Stimulated activated CD4-positive, alpha-beta T cell treated with anti-CD3 and anti-CD28 coated beads, Interleukin-2, amount 100 ng/mL, for 24 hours (primary cell): ENCODE measurements around the gene CFAP141.
"Not testable (repeated sequence)": the region's sequence is repeated elsewhere in the genome, so short reads cannot be mapped to it uniquely, and the experiment has no call there.

Experiments used
- DNase-seq, 2 donors: peaks; one replicate each; pipeline ENCODE4 v3.0.0-alpha.2; 2020

The CFAP141 gene

GRCh38 chr1:154206196-154206595 lies at the start of gene CFAP141:
Gene CFAP141, minus strand, starts transcription at chr1:154206333. Its CDS starts 26 bp downstream, at chr1:154206307.
- DNase-seq, result no peak

DNA sequence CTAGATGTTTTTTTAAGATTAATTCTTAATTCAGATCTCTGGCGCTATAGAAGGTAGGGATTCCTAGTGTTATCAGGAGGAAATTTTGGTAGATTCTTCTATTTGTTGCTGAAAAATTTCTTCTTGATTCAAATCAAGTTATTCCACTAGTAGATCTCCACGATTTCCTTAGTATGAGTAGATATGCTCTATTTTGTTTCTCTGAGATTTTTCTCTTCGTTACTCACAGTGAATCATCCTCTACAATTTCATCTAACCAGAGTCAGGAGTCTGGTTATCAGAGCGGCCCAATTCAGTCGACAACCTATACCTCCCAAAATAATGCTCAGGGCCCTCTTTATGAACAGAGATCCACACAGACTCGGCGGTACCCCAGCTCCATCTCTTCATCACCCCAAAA lies 47.5 kb upstream of the CFAP141 start:
- no peak for DNase-seq

GRCh38 chr1:154241703-154242351 lies 35.7 kb upstream of the CFAP141 start:
- no peak for DNase-seq

DNA sequence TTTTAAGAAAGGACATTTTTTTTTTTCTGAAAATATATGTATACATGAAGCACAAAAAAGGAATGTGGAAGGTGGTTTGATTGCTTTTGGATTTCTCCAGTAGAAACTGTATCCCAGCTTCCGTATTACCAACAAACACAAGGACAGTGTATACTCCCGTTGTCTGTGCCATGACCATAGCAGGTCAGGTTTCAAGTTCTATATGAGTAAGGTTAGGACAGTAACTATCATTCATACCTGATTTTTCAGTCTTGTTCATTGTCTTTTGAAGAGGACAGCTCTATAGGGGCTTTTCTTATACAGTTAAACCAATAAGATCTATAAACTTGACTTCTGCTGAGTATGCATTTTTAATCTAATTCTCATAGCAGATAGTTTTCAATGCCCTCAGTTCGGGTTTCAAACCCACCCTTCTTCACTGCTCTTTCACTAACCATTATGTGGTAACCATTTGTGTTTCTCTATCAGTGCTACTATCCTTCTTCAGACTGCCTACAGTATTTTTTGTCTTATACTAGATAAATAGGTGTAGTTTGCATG lies 34.2 kb upstream of the CFAP141 start:
- DNase-seq, result no peak

GRCh38 chr1:154239491-154239890 lies 33.4 kb upstream of the CFAP141 start:
- DNase-seq, result no peak

GRCh38 chr1:154237880-154238506 lies 31.9 kb upstream of the CFAP141 start:
- no peak for DNase-seq

- no peak for DNase-seq
Measured at GRCh38 chr1:154237435-154237834, 31.3 kb upstream of the CFAP141 start.

DNA sequence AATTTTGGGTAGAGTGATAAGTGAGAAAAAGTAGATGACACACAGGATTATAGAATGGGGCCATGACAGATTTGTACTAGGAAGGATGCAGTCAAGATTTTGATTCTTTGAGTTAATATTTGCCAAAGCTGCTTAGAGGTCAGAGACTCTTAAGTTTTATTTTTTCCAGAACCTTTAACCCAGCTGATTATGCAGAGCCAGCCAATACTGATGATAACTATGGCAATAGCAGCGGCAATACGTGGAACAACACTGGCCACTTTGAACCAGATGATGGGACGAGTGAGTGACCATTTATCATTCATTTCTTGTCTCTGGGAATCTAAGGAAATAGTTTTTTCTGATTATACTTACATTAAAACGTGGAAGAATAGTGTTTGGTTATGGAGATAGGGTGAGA lies 30.7 kb upstream of the CFAP141 start:
- no peak for DNase-seq

GRCh38 chr1:154233127-154233526 lies 27.0 kb upstream of the CFAP141 start:
- not testable (repeated sequence) for DNase-seq

- DNase-seq, result not testable (repeated sequence)
Measured at GRCh38 chr1:154231112-154231511, 25.0 kb upstream of the CFAP141 start.

DNA sequence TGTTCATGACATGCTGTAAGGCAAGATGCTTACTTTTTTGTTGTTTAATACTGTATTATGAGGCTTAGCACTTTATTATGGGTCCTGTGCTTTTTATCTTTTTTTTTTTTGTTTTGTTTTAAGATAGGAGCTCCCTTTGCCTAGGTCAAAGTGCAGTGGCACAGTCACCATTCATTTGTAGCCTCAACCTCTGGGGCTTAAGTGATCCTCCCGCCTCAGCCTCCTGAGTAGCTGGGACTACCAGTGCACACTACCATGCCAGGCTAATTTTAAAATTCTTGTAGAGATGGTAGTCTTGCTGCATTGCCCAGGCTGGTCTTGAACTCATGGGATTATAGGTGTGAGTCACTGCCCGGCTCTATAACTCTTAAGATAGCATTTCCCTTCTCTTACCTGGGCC lies 19.2 kb upstream of the CFAP141 start:
- DNase-seq, result no peak

GRCh38 chr1:154223621-154224020 lies 17.5 kb upstream of the CFAP141 start:
- DNase-seq, result no peak

DNA sequence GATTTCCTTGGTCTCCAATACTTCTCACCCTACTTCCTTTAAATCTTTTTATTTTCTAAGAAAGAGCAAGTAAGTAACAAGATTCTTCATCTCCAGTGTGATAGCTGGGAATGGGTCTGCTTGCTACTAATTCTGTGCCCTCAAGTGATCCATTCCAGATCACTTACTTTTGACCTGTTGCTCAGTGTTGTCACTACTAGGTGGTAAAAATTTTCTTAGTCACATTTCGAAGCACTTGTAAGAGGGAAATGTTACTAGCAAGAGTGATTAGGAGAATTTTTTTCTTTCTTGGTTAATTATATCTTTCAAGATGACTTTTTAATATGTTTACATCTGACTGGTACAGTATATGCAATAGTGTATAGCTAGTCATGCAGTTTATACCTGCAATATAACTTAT lies 16.8 kb upstream of the CFAP141 start:
- no peak for DNase-seq

- no peak for DNase-seq
Measured at GRCh38 chr1:154222518-154222917, 16.4 kb upstream of the CFAP141 start.

GRCh38 chr1:154221278-154222001 lies 15.3 kb upstream of the CFAP141 start:
- peak; percentile 66 to 74 for DNase-seq

DNA sequence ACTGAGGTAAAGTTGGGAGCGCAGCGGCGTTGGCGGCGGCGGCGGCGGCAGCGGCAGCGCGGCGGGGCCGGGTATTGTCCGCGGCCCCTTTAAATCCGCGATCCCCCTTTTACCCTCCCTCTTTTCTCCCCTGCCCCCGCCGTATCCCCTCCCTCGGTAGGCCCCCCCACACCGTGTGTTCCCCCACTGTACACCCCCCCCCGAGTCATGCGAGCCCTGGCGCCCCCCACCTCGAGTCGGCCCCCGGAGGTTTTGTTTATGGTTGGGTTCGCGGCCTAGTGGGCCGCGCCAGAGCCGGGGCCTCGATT lies 14.8 kb upstream of the CFAP141 start:
- DNase-seq, result no peak

GRCh38 chr1:154220071-154220969 lies 14.2 kb upstream of the CFAP141 start, which contains the start of gene UBAP2L:
Gene UBAP2L, plus strand, starts transcription at chr1:154220955. Its CDS starts 4,169 bp downstream, at chr1:154225124.
- peak; percentile 98 to 99 for DNase-seq

DNA sequence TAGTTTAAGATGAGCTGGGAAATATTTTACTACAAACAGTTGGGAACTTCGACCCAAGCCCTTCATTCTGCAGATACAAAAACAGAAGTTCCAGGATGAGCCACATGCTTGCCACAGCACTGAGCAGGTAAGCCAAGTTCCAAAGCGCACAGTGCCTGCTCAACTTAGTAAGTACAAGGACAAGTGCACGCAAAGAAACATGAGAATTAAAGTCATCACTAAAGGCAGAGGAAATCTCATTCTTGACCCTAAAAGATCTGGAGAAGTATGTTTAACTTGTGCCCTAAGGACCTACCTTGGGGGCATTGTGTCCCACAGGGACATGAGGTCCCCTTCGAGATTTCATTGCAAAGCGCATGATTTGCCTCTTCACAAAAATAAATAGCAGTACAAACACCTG lies 13.4 kb upstream of the CFAP141 start:
- no peak for DNase-seq

GRCh38 chr1:154218545-154218944 lies 12.4 kb upstream of the CFAP141 start:
- no peak for DNase-seq

GRCh38 chr1:154213274-154213673 lies 7.1 kb upstream of the CFAP141 start:
- DNase-seq, result no peak

- no peak for DNase-seq
Measured at GRCh38 chr1:154212083-154212482, 6.0 kb upstream of the CFAP141 start.

DNA sequence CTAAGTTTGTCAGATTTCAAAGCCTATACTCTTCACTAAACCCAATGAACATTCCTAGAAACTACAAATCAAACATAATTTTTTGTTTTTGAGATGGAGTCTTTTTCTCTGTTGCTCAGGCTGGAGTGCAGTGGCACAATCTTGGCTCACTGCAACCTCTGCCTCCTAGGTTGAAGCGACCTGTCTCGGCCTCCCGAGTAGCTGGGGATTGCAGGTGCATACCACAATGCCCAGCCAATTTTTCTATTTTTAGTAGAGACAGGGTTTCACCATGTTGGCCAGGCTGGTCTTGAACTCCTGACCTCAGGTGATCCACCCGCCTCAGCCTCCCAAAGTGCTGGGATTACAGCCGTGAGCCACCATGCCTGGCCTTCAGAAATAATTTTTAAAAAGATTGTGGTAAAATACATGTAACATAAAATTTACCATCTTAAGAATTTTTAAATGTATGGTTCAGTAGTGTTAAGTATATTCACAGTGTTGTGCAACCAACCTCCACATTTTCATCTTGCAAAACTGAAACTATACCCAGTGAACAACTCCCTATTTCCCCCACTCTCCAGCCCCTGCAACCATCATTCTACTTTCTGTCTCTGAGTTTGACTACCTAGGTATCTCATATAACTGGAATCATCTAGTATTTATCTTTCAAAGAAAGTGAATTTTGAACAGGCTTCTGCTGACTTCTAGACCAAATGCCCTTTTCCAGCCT lies 2.7 kb upstream of the CFAP141 start:
- DNase-seq, result no peak
